Left ventricle myocardium inferior (tissue), 1 donor: ENCODE data around the gene LRRC43. TPM values are rescaled to one million over a fixed set of nuclear protein-coding genes. Genes with fewer than 3 reads are reported as not detected.

Experiments
- DNase-seq: peaks from one replicate; pipeline ENCODE4 v3.0.0-alpha.2; 2020
- H3K27ac ChIP-seq: fragments of 200-600 bp; replicated peaks from 2 replicates; pipeline ENCODE4 v1.8.0; 2021
- H3K27me3 ChIP-seq: fragments of 200-600 bp; 2 replicates; pipeline ENCODE4 v1.8.0; 2021; ENCODE audit warnings: low read depth
- H3K36me3 ChIP-seq: fragments of 200-600 bp; 2 replicates; pipeline ENCODE4 v1.8.0; 2021
- H3K4me1 ChIP-seq: fragments of 200-600 bp; 2 replicates; pipeline ENCODE4 v1.8.0; 2021
- H3K4me3 ChIP-seq: fragments of 200-600 bp; 2 replicates; pipeline ENCODE4 v1.8.0; 2021; ENCODE audit warnings: mild to moderate bottlenecking, moderate library complexity
- H3K9me3 ChIP-seq: fragments of 200-600 bp; replicated peaks from 2 replicates; pipeline ENCODE4 v1.8.0; 2021
- CTCF ChIP-seq: fragments of 200-600 bp; IDR thresholded peaks from 2 replicates; pipeline ENCODE4 v1.8.0; 2021; ENCODE audit warnings: antibody characterized with exemption, mild to moderate bottlenecking, borderline replicate concordance
- intact Hi-C: fragments of 100-400 bp; cut with micrococcal nuclease; formaldehyde crosslinking; loops from one replicate; pipeline ENCODE4 v1.11.0; 2022
- total RNA-seq: library from RNA; stranded (reverse); fragmentation: NEBNext Ultra II Directional; extraction: Animal tissue kit (Norgen Biotek cat#: 25700); gene quantifications from one replicate; pipeline ENCODE4 v1.2.1, GENCODE V29; 2021
- donor health status: DM: no; HTN: yes; CAD: no; lungs with severe emphysema.

The LRRC43 gene
- total RNA-seq, 1 donor from 2014 or later, result 0.74 TPM

DNA sequence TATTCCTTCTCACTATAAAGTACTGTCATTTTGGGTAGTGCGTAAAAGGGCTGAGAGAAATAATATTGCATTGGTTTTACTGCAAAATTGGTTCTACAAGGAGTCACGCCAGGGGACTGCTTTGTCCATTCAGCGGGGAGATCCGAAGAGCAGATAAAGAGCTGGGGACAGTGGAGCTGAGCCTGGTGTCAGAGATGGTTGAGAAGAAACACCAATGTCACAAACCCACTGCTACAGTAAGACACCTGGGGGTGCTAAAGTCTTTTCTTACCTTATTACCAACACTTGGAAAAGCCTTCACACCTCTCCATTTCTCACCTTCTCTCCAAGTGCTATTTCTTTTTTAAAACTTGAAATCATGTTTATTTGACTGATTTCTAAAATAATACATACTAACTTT lies 23.0 kb upstream of the LRRC43 start:
- intact Hi-C loops, result no loop called here
- no peak for DNase-seq
- Histone ChIP-seq H3K4me1 (no peaks in the 10 kb centered on the region), H3K27me3 (peaks cover 43% of the 10 kb centered on the region), H3K9me3 (no peaks in the 10 kb centered on the region), H3K36me3 (no peaks in the 10 kb centered on the region), H3K27ac (no peak overlapping the region), H3K4me3 (no peak overlapping the region)
- no peak for TF ChIP-seq CTCF

GRCh38 chr12:122160761-122161160 lies 22.2 kb upstream of the LRRC43 start:
- peaks cover 39% of the 10 kb centered on the region for H3K27me3 ChIP-seq
- no peak for DNase-seq
- no peak for TF ChIP-seq CTCF
- intact Hi-C loops, result no loop called here
- H3K9me3 ChIP-seq, result no peaks in the 10 kb centered on the region
- no peak overlapping the region for H3K27ac ChIP-seq
- H3K36me3 ChIP-seq, result no peaks in the 10 kb centered on the region
- no peak overlapping the region for H3K4me3 ChIP-seq
- H3K4me1 ChIP-seq, result no peaks in the 10 kb centered on the region

GRCh38 chr12:122161682-122162081 lies 21.2 kb upstream of the LRRC43 start:
- no peaks in the 10 kb centered on the region for H3K36me3 ChIP-seq
- peaks cover 33% of the 10 kb centered on the region for H3K27me3 ChIP-seq
- no peak overlapping the region for H3K27ac ChIP-seq
- DNase-seq, result no peak
- H3K4me1 ChIP-seq, result no peaks in the 10 kb centered on the region
- intact Hi-C loops, result no loop called here
- no peaks in the 10 kb centered on the region for H3K9me3 ChIP-seq
- TF ChIP-seq CTCF, result no peak
- H3K4me3 ChIP-seq, result no peak overlapping the region

- no peak overlapping the region for H3K27ac ChIP-seq
- no peak overlapping the region for H3K4me3 ChIP-seq
- H3K4me1 ChIP-seq, result no peaks in the 10 kb centered on the region
- DNase-seq, result no peak
- TF ChIP-seq CTCF, result no peak
- intact Hi-C loops, result no loop called here
- no peaks in the 10 kb centered on the region for H3K36me3 ChIP-seq
- H3K27me3 ChIP-seq, result peaks cover 29% of the 10 kb centered on the region
- H3K9me3 ChIP-seq, result no peaks in the 10 kb centered on the region
These were observed 19.9 kb upstream of the LRRC43 start for GRCh38 chr12:122162976-122163375.

GRCh38 chr12:122166422-122167349 lies 16.2 kb upstream of the LRRC43 start:
- Histone ChIP-seq H3K4me3 (no peak overlapping the region), H3K27me3 (peaks cover 42% of the 10 kb centered on the region), H3K27ac (no peak overlapping the region), H3K36me3 (no peaks in the 10 kb centered on the region), H3K9me3 (no peaks in the 10 kb centered on the region), H3K4me1 (no peaks in the 10 kb centered on the region)
- no peak for TF ChIP-seq CTCF
- no peak for DNase-seq
- intact Hi-C loops, result no loop called here
